PC-3 (cell line): ENCODE data around the gene GPC6.

ENCODE experiments used
- CTCF ChIP-seq: fragments of 300-600 bp; sonication (generic); conservative IDR thresholded peaks from 2 replicates; pipeline ENCODE4 v1.5.1; 2017; ENCODE audit warnings: antibody characterized with exemption, low read depth, mild to moderate bottlenecking, low read length
- EZH2 ChIP-seq: fragments of 300-600 bp; sonication (generic); IDR thresholded peaks from one replicate; pipeline ENCODE4 v1.6.1; 2017; ENCODE audit warnings: antibody characterized with exemption, mild to moderate bottlenecking, low read length; ENCODE audit not compliant: unreplicated experiment

- TF ChIP-seq EZH2, result no peak
- TF ChIP-seq CTCF, result no peak
Measured at GRCh38 chr13:94246495-94246894, 1019.9 kb downstream of the GPC6 start.
